Osteocyte (in vitro differentiated cells): ENCODE results near the gene SYNE1. TPM values are rescaled to one million over a fixed set of nuclear protein-coding genes. Genes with fewer than 3 reads are reported as not detected.

Experiments
- DNase-seq: peaks from one replicate; pipeline ENCODE4 v3.0.0; 2021; ENCODE audit warnings: mixed read lengths; ENCODE audit not compliant: unreplicated experiment; ENCODE audit errors: extremely low spot score
- H3K27ac Mint-ChIP-seq: one replicate; pipeline ENCODE4 v1.8.0; 2021; ENCODE audit warnings: mild to moderate bottlenecking, mixed read lengths; ENCODE audit not compliant: unreplicated experiment
- H3K27me3 Mint-ChIP-seq: one replicate; pipeline ENCODE4 v1.8.0; 2021; ENCODE audit warnings: mixed read lengths; ENCODE audit not compliant: unreplicated experiment
- H3K36me3 Mint-ChIP-seq: one replicate; pipeline ENCODE4 v1.8.0; 2021; ENCODE audit warnings: mixed read lengths; ENCODE audit not compliant: unreplicated experiment
- H3K4me1 Mint-ChIP-seq: one replicate; pipeline ENCODE4 v1.8.0; 2021; ENCODE audit warnings: mixed read lengths; ENCODE audit not compliant: unreplicated experiment
- H3K4me3 Mint-ChIP-seq: one replicate; pipeline ENCODE4 v1.8.0; 2021; ENCODE audit warnings: mild to moderate bottlenecking, moderate library complexity, mixed read lengths; ENCODE audit not compliant: unreplicated experiment
- H3K9me3 Mint-ChIP-seq: one replicate; pipeline ENCODE4 v1.8.0; 2021; ENCODE audit warnings: mixed read lengths; ENCODE audit not compliant: unreplicated experiment
- total RNA-seq: library from RNA; stranded (reverse); gene quantifications from 2 replicates; pipeline ENCODE4 v1.2.1, GENCODE V29; 2021
- TF ChIP-seq, protein P1 (sequence below): fragments of 200-600 bp; sonication (generic); IDR thresholded peaks from 2 replicates; pipeline ENCODE4 v1.5.0; 2021; ENCODE audit warnings: antibody characterized with exemption, mild to moderate bottlenecking, moderate library complexity

SYNE1 gene
- total RNA-seq, 1 donor from 2014 or later = 130 TPM

DNA sequence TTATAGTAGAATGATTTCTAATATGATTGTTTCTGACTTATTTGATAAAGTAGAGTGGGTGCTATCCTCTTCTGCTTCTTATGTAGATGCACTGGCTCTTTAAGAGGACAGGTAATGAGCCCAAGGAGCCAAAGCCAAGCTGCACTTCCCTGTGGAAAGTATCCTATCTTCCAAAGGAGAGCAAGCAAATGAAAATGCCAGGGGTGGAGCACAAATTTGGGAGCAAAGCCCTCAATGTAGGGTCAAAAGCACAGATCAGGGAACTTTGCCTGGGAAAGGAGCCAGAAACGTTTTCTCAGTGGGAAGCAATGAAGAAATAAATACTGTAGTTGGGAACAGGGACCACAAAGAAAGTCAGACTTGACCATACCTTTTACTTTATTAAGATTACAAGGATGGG is 242.9 kb downstream of the SYNE1 start:
- no peak overlapping the region for H3K4me3 Mint-ChIP-seq
- no peaks in the 10 kb centered on the region for H3K9me3 Mint-ChIP-seq
- no peaks in the 10 kb centered on the region for H3K36me3 Mint-ChIP-seq
- H3K27me3 Mint-ChIP-seq = no peaks in the 10 kb centered on the region
- H3K4me1 Mint-ChIP-seq = peaks cover 24% of the 10 kb centered on the region
- DNase-seq = no peak
- TF ChIP-seq, protein P1, sequence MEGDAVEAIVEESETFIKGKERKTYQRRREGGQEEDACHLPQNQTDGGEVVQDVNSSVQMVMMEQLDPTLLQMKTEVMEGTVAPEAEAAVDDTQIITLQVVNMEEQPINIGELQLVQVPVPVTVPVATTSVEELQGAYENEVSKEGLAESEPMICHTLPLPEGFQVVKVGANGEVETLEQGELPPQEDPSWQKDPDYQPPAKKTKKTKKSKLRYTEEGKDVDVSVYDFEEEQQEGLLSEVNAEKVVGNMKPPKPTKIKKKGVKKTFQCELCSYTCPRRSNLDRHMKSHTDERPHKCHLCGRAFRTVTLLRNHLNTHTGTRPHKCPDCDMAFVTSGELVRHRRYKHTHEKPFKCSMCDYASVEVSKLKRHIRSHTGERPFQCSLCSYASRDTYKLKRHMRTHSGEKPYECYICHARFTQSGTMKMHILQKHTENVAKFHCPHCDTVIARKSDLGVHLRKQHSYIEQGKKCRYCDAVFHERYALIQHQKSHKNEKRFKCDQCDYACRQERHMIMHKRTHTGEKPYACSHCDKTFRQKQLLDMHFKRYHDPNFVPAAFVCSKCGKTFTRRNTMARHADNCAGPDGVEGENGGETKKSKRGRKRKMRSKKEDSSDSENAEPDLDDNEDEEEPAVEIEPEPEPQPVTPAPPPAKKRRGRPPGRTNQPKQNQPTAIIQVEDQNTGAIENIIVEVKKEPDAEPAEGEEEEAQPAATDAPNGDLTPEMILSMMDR = no peak
- no peak overlapping the region for H3K27ac Mint-ChIP-seq

DNA sequence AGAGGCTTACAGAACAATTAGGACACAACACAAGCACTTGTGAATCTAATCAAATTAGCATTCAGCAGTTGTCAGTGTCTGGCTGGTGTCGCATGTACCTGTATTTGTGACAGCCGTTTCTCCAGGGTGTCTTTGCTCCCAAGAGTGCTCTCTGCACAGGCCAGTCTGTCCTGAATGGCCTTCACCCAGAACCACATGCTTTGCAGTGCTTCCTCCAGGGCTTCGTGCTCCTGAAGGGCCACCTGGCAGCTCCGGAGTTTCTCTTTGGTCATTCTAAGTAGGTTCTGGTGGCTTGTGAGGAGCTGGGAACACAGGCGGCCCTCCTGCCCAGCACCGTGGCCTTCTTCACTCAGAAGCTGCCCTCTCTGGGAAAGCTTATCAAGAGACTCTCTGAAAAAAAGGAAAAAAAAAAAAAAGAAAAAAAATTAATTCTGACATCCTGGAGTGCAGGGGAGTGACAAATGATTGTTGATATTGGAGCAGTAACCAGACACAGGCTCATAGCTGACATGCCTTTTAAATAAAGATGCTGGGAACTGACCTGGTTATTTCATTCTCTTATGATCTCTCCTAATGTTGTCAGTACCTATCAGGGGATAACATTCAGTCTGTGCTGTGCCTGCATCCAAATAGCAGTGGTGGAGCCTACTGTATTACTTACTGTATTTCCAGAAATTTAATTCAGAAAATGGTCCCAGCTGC is 245.8 kb downstream of the SYNE1 start:
- Mint-ChIP-seq H3K9me3 (no peaks in the 10 kb centered on the region), H3K4me1 (peaks cover 20% of the 10 kb centered on the region), H3K36me3 (no peaks in the 10 kb centered on the region), H3K27me3 (no peaks in the 10 kb centered on the region), H3K27ac (no peak overlapping the region), H3K4me3 (no peak overlapping the region)
- TF ChIP-seq, protein P1 = no peak
- no peak for DNase-seq

DNA sequence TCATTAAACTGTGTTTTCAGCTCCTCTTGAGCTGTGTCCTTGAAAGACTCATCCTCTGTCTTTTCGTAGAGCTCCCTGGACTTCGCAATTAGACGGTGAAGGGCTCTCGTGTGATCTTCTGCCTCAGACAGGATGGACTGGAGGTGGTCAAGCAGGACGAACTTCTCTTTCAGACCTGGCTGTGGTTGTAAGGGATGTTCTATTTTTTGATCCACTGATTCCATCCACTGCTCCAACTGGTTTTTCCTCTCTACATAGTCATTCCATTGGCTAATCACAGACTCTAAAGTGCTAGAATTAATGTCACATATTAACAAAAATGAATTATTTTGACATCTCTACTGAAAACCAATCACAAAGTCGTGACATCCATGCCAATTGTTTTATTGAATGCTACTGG is 250.1 kb downstream of the SYNE1 start:
- Mint-ChIP-seq H3K27ac (no peak overlapping the region), H3K9me3 (no peaks in the 10 kb centered on the region), H3K36me3 (no peaks in the 10 kb centered on the region), H3K4me3 (no peak overlapping the region), H3K4me1 (peaks cover 23% of the 10 kb centered on the region), H3K27me3 (no peaks in the 10 kb centered on the region)
- TF ChIP-seq, protein P1 = no peak
- no peak for DNase-seq

DNA sequence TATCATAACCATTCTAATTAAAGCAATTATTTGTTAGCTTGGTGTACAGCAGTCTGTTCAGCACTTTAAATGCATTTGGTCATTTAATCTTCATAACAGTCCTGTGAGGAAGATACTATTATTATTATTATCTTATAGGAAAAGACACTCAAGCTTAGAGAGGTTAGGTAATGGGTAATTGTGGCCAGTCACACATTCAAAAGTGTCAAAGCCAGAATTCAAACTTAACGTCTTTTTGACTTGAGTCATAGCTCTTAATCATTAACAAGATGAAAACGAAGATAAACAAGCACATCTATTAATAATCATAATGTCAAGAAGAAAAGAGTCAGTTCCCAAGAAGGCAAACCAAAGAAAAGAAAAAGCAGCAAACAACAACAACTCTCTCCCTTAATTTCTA is 251.0 kb downstream of the SYNE1 start:
- Mint-ChIP-seq H3K9me3 (no peaks in the 10 kb centered on the region), H3K36me3 (no peaks in the 10 kb centered on the region), H3K4me3 (no peak overlapping the region), H3K27ac (no peak overlapping the region), H3K27me3 (no peaks in the 10 kb centered on the region), H3K4me1 (peaks cover 18% of the 10 kb centered on the region)
- DNase-seq = no peak
- TF ChIP-seq, protein P1 = no peak

DNA sequence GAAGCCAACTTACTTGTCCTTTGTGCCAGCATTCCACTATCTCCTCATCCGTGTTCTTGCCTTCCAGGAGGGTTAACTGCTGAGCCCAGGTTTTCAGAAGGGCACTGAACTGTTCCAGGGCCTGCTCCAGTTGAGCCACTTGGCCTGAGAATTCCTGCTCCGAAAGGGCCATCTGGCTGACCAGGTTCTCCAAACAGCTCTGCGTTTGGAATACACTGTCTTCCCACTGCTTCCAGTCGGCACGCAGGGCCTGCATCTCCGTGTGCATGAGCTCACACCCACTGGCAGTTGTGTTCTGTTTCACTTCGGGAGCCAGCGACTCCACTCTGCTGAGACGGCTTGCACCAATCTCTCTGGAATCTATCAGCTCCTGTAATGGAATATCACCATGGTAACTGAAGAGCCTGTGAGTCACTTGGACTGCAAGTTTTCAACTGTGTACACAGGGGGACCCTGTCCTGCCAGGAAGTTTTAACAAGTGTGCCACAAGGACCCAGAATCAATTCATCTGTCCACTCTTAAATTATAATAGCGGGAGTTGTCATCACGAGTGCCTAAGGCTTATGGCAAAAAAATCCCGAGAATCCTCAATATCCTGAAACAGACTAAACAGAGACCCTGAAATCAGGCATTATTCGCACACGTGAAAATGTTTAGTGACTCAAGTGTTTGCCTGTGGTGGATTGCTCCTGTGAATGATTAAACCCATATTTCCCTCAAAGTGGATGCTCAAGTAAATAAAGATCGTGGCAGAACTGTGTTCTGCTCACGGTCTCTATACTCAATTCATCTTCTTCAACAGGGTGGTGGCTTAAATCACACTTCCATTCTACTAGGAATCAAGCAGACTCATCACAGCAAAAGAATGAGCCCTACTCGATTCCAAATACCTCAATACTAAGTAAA is 255.9 kb downstream of the SYNE1 start:
- peak overlapping the region; percentile 98 for H3K4me3 Mint-ChIP-seq
- peak overlapping the region; percentile 100 for H3K27ac Mint-ChIP-seq
- peaks cover 27% of the 10 kb centered on the region for H3K4me1 Mint-ChIP-seq
- peaks cover 9% of the 10 kb centered on the region for H3K36me3 Mint-ChIP-seq
- no peaks in the 10 kb centered on the region for H3K27me3 Mint-ChIP-seq
- TF ChIP-seq, protein P1 = no peak
- H3K9me3 Mint-ChIP-seq = no peaks in the 10 kb centered on the region
- DNase-seq = peak; percentile 94
